Middle frontal gyrus (tissue), 1 donor: ENCODE measurements around the gene CAPZB.

ENCODE experiments used
- DNase-seq: peaks from one replicate; pipeline ENCODE4 v3.0.0-alpha.2; 2015; ENCODE audit warnings: low spot score; ENCODE audit errors: extremely low spot score

CAPZB gene

GRCh38 chr1:19468397-19468956 is 16.9 kb downstream of the CAPZB start:
- no peak for DNase-seq

- no peak for DNase-seq
These were observed 17.8 kb downstream of the CAPZB start for GRCh38 chr1:19467199-19468187.

GRCh38 chr1:19466112-19466561 is 19.2 kb downstream of the CAPZB start:
- no peak for DNase-seq

- no peak for DNase-seq
These were observed 19.7 kb downstream of the CAPZB start for GRCh38 chr1:19465650-19466049.

- DNase-seq: no peak
These were observed 20.2 kb downstream of the CAPZB start for GRCh38 chr1:19465123-19465522.

- DNase-seq: no peak
These were observed 20.6 kb downstream of the CAPZB start for GRCh38 chr1:19464696-19465095.

GRCh38 chr1:19463504-19463803 is 21.9 kb downstream of the CAPZB start:
- DNase-seq: no peak

- no peak for DNase-seq
These were observed 22.4 kb downstream of the CAPZB start for GRCh38 chr1:19462781-19463503.

- no peak for DNase-seq
These were observed 24.2 kb downstream of the CAPZB start for GRCh38 chr1:19461220-19461554.

- DNase-seq: no peak
These were observed 24.7 kb downstream of the CAPZB start for GRCh38 chr1:19460535-19461219.

- no peak for DNase-seq
These were observed 26.4 kb downstream of the CAPZB start for GRCh38 chr1:19458815-19459417.

GRCh38 chr1:19457607-19458006 is 27.7 kb downstream of the CAPZB start:
- no peak for DNase-seq

- DNase-seq: no peak
These were observed 28.3 kb downstream of the CAPZB start for GRCh38 chr1:19456968-19457441.

GRCh38 chr1:19455353-19455752 is 30.0 kb downstream of the CAPZB start:
- no peak for DNase-seq

- DNase-seq: no peak
These were observed 30.8 kb downstream of the CAPZB start for GRCh38 chr1:19454265-19455146.

GRCh38 chr1:19453741-19454201 is 31.6 kb downstream of the CAPZB start:
- DNase-seq: no peak

- DNase-seq: no peak
These were observed 33.1 kb downstream of the CAPZB start for GRCh38 chr1:19452221-19452663.

- DNase-seq: no peak
These were observed 34.4 kb downstream of the CAPZB start for GRCh38 chr1:19450811-19451515.
